Activated CD4-positive, alpha-beta T cell treated with anti-CD3 and anti-CD28 coated beads, Interleukin-2, amount 10 ng/mL, durations not matched to agents 7 days and 5 days (primary cell): ENCODE data around the gene PEAR1. TPM values are rescaled to one million over a fixed set of nuclear protein-coding genes. Genes with fewer than 3 reads are reported as not detected.

Experiments used
- CTCF ChIA-PET: fragments of 350-600 bp; sonication (Branson Sonifier 250); formaldehyde crosslinking; loops from one replicate; lab custom pipeline; 2021; ENCODE audit warnings: antibody characterized with exemption; lab: Charles Lee
- POLR2A ChIA-PET: fragments of 350-600 bp; sonication (Branson Sonifier 250); formaldehyde crosslinking; loops from one replicate; lab custom pipeline; 2021; ENCODE audit warnings: antibody characterized with exemption; lab: Charles Lee
- DNase-seq: peaks from one replicate; pipeline ENCODE4 v3.0.0-alpha.2; 2020
- H3K27ac Mint-ChIP-seq: one replicate; pipeline ENCODE4 v1.8.0; 2021; ENCODE audit warnings: mild to moderate bottlenecking, moderate library complexity, mixed read lengths
- H3K27me3 Mint-ChIP-seq: one replicate; pipeline ENCODE4 v1.8.0; 2021; ENCODE audit warnings: mixed read lengths
- H3K36me3 Mint-ChIP-seq: one replicate; pipeline ENCODE4 v1.8.0; 2021; ENCODE audit warnings: low read depth, mixed read lengths
- H3K4me1 Mint-ChIP-seq: one replicate; pipeline ENCODE4 v1.8.0; 2021; ENCODE audit warnings: mixed read lengths
- H3K4me3 Mint-ChIP-seq: one replicate; pipeline ENCODE4 v1.8.0; 2021; ENCODE audit warnings: mild to moderate bottlenecking, moderate library complexity, mixed read lengths
- H3K9me3 Mint-ChIP-seq: one replicate; pipeline ENCODE4 v1.8.0; 2021; ENCODE audit warnings: mixed read lengths
- total RNA-seq, 2 experiments: library from RNA; stranded (reverse); gene quantifications; one replicate each; pipeline ENCODE4 v1.2.3, GENCODE V29; 2021

The PEAR1 gene
- total RNA-seq, 2 experiments from 2014 or later = 0.07 to 0.15 TPM

DNA sequence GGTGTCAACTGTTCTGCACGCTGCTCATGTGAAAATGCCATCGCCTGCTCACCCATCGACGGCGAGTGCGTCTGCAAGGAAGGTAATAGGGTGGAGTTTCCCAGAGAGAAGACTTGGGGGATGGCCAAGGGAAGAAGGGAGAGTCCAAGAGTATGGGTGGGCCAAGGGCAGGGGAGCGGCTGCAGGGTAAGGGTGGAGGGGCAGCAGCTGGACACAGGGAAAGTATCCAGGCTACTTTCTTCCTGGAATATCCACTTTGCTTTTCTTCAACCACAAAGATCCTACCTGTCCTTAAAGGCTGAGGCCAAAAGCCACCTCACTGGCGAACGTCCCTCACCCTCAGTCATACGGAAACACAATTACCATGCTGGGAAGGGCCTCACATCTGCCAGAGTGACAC lies 15.4 kb downstream of the PEAR1 start:
- H3K36me3 Mint-ChIP-seq = no peaks in the 10 kb centered on the region
- H3K4me1 Mint-ChIP-seq = peaks cover 1% of the 10 kb centered on the region
- H3K27me3 Mint-ChIP-seq = peaks cover 4% of the 10 kb centered on the region
- no peak for DNase-seq
- H3K27ac Mint-ChIP-seq = no peak overlapping the region
- ChIA-PET CTCF (interaction anchor here (0.9 to 2.9 kb wide), 3 partner anchors 11 to 70 kb away, joined by 3 to 10 read pairs (median 3); partner anchors contain the start of gene LRRC71), POLR2A (no interaction called here)
- H3K4me3 Mint-ChIP-seq = no peak overlapping the region
- H3K9me3 Mint-ChIP-seq = no peaks in the 10 kb centered on the region

DNA sequence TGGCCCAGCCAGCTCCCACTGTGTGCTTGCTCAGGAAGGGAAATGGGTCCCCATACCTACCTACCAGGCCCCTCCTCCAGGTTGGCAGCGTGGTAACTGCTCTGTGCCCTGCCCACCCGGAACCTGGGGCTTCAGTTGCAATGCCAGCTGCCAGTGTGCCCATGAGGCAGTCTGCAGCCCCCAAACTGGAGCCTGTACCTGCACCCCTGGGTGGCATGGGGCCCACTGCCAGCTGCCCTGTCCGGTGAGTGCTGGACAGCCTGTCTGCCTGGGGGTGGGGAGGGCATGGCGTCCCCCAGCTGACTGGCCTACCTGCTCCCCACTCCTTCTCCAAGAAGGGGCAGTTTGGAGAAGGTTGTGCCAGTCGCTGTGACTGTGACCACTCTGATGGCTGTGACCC lies 16.2 kb downstream of the PEAR1 start:
- ChIA-PET CTCF (interaction anchor here (0.9 to 2.9 kb wide), 3 partner anchors 10 to 71 kb away, joined by 3 to 10 read pairs (median 3); partner anchors contain the start of gene LRRC71), POLR2A (no interaction called here)
- Mint-ChIP-seq H3K9me3 (no peaks in the 10 kb centered on the region), H3K4me3 (no peak overlapping the region), H3K27me3 (peaks cover 4% of the 10 kb centered on the region), H3K36me3 (no peaks in the 10 kb centered on the region), H3K27ac (no peak overlapping the region), H3K4me1 (peaks cover 1% of the 10 kb centered on the region)
- DNase-seq = no peak

DNA sequence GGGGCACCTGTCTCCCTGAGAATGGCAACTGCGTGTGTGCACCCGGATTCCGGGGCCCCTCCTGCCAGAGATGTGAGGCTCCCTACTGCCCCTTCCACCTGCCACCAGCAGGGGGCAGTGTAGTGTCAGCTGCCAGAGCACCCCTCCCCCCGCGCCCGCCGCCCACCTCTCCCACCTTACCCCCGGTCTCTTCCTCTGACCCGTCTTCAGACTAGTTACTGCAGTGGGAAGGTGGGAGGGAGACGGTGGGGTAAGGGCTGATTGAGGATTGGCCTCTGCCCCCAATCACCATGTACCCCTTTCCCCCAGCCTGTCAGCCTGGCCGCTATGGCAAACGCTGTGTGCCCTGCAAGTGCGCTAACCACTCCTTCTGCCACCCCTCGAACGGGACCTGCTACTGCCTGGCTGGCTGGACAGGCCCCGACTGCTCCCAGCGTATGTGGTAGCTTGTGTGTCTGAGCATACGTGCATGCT lies 16.8 kb downstream of the PEAR1 start:
- no peak overlapping the region for H3K27ac Mint-ChIP-seq
- no peaks in the 10 kb centered on the region for H3K36me3 Mint-ChIP-seq
- ChIA-PET POLR2A (no interaction called here), CTCF (interaction anchor here (0.6 to 2.9 kb wide), 9 partner anchors 9 to 51 kb away, joined by 3 to 10 read pairs (median 4); partner anchors contain the start of gene LRRC71)
- peak; percentile 57 for DNase-seq
- H3K4me1 Mint-ChIP-seq = peaks cover 1% of the 10 kb centered on the region
- no peak overlapping the region for H3K4me3 Mint-ChIP-seq
- H3K9me3 Mint-ChIP-seq = no peaks in the 10 kb centered on the region
- peaks cover 4% of the 10 kb centered on the region for H3K27me3 Mint-ChIP-seq

DNA sequence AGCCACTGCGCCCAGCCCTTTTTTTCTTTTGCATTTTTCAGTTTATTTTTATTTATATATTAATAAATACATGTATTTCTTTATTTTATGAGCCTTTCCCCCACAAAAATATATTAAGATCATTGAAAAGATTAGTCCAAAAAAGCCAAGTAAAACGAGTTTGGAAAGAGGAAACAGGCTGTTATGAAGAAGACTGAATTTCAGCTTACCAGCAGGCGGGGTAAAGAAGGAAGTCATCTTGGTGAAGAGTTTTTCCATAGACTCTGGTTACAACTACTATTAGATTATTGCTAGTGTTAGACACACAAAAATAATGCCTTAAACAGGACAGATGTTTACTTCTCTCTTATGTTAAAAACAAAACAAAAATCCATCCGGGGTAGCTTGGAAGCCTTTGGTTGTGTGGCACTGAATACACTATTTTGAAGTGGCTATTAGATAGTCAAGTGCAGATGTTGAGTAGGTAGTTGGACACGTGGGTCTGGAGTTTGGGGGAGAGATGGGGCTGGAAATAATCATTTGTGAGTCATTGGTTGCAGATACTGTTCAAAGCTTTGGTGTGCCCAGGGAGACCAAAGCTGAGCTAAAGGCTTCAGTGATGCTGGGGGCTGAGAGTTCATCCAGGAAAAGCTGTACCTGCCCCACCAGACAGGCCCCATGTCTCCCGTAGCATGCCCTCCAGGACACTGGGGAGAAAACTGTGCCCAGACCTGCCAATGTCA lies 18.2 kb downstream of the PEAR1 start:
- peaks cover 1% of the 10 kb centered on the region for H3K4me1 Mint-ChIP-seq
- no peaks in the 10 kb centered on the region for H3K9me3 Mint-ChIP-seq
- no peak overlapping the region for H3K4me3 Mint-ChIP-seq
- ChIA-PET CTCF (interaction anchor here (1.0 to 2.9 kb wide), 6 partner anchors 10 to 222 kb away, joined by 3 to 10 read pairs (median 6); no protein-coding TSS in a partner anchor), POLR2A (no interaction called here)
- DNase-seq = no peak
- H3K36me3 Mint-ChIP-seq = no peaks in the 10 kb centered on the region
- H3K27ac Mint-ChIP-seq = no peak overlapping the region
- peaks cover 8% of the 10 kb centered on the region for H3K27me3 Mint-ChIP-seq

DNA sequence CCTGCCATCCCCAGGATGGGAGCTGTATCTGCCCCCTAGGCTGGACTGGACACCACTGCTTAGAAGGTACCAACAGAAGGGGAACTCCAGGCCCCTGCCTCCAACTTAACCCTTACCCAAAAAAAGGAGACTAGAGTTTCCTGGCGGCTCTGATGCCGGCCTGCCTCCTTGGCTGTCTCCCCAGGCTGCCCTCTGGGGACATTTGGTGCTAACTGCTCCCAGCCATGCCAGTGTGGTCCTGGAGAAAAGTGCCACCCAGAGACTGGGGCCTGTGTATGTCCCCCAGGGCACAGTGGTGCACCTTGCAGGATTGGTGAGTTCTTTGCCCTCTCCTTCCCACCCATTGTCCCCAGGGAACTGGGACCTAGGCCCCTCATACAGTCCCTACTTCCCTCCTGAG lies 18.8 kb downstream of the PEAR1 start:
- POLR2A ChIA-PET = no interaction called here
- H3K4me1 Mint-ChIP-seq = peaks cover 1% of the 10 kb centered on the region
- H3K27ac Mint-ChIP-seq = no peak overlapping the region
- CTCF ChIA-PET = interaction anchor here (1.0 to 1.7 kb wide), 3 partner anchors 11 to 222 kb away, joined by 3 to 6 read pairs (median 3); no protein-coding TSS in a partner anchor
- H3K9me3 Mint-ChIP-seq = no peaks in the 10 kb centered on the region
- peaks cover 11% of the 10 kb centered on the region for H3K27me3 Mint-ChIP-seq
- H3K4me3 Mint-ChIP-seq = no peak overlapping the region
- DNase-seq = no peak
- H3K36me3 Mint-ChIP-seq = no peaks in the 10 kb centered on the region

DNA sequence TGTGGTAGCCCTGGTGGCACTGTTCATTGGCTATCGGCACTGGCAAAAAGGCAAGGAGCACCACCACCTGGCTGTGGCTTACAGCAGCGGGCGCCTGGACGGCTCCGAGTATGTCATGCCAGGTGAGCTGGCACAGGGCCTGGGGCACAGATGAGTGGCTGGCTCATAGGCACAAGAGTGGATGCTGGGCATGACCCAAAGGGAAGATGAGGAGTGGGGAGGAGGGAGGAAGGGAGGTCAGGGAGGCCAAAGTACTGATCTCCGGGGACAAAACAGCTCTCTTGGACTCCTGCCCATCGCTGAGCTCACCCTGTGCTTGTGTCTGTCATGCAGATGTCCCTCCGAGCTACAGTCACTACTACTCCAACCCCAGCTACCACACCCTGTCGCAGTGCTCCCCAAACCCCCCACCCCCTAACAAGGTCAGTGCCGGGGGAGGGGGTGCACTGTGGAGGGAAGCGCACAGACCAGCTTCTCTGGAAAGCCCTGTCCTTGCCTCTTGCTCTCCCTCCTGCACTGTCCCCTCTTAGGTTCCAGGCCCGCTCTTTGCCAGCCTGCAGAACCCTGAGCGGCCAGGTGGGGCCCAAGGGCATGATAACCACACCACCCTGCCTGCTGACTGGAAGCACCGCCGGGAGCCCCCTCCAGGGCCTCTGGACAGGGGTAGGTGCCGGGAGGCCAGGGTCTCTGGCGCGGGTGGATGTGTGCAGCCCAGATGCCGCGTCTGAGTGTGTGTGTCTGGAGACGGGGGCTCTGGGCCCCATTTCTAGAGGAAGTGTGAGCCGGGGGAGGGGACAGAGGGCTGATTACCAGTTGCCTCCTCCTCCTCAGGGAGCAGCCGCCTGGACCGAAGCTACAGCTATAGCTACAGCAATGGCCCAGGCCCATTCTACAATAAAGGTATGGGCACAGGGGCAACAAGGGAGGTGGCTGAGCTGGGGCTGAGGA lies 19.6 kb downstream of the PEAR1 start:
- ChIA-PET CTCF (interaction anchor here (0.6 to 1.6 kb wide), 6 partner anchors 13 to 187 kb away, joined by 3 to 6 read pairs (median 4); no protein-coding TSS in a partner anchor), POLR2A (no interaction called here)
- no peak overlapping the region for H3K27ac Mint-ChIP-seq

DNA sequence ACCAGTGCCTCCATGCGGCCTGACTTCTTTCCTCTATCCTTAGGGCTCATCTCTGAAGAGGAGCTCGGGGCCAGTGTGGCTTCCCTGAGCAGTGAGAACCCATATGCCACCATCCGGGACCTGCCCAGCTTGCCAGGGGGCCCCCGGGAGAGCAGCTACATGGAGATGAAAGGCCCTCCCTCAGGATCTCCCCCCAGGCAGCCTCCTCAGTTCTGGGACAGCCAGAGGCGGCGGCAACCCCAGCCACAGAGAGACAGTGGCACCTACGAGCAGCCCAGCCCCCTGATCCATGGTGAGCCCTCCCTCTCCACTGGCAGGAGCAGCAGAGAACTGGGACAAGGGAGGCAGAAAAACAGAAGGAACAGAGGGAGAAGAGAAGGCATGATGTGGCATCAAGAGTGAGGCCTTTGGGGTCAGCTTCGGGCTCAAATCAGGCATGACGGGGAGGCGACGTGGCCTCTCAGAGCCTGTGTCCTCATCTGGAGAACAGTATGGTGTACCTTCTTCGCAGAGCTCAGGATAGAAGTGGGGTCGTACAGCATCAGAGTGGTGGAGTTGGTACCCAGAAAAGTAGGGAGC lies 20.4 kb downstream of the PEAR1 start:
- Mint-ChIP-seq H3K4me3 (no peak overlapping the region), H3K4me1 (peaks cover 1% of the 10 kb centered on the region), H3K36me3 (no peaks in the 10 kb centered on the region), H3K9me3 (no peaks in the 10 kb centered on the region), H3K27ac (no peak overlapping the region), H3K27me3 (peaks cover 20% of the 10 kb centered on the region)
- ChIA-PET CTCF (interaction anchor here (1.1 to 1.6 kb wide), 4 partner anchors 12 to 187 kb away, joined by 3 to 6 read pairs (median 4); no protein-coding TSS in a partner anchor), POLR2A (no interaction called here)
- no peak for DNase-seq

More for the DNA sequence above, 19.6 kb downstream of the PEAR1 start:
- Mint-ChIP-seq H3K4me1 (peaks cover 1% of the 10 kb centered on the region), H3K9me3 (no peaks in the 10 kb centered on the region), H3K4me3 (no peak overlapping the region), H3K27me3 (peaks cover 14% of the 10 kb centered on the region), H3K36me3 (no peaks in the 10 kb centered on the region)
- no peak for DNase-seq

DNA sequence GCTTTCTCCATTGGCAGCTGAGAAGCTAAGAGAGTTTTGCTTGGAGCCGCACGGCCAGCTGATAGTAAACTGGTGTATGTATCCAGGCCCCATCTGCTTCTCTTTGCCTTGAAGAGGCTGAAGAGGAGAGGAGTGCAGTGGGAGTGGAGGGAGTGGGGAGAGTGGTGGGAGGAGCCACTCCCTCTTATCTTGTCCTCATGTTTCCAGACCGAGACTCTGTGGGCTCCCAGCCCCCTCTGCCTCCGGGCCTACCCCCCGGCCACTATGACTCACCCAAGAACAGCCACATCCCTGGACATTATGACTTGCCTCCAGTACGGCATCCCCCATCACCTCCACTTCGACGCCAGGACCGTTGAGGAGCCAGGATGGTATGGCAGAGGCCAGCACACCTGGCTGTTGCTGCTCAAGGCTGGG lies 20.9 kb downstream of the PEAR1 start:
- H3K4me3 Mint-ChIP-seq = no peak overlapping the region
- DNase-seq = no peak
- ChIA-PET POLR2A (no interaction called here), CTCF (interaction anchor here (1.1 to 1.6 kb wide), 3 partner anchors 12 to 188 kb away, joined by 4 to 6 read pairs (median 4); no protein-coding TSS in a partner anchor)
- H3K27ac Mint-ChIP-seq = no peak overlapping the region
- no peaks in the 10 kb centered on the region for H3K36me3 Mint-ChIP-seq
- H3K27me3 Mint-ChIP-seq = peaks cover 26% of the 10 kb centered on the region
- peaks cover 1% of the 10 kb centered on the region for H3K4me1 Mint-ChIP-seq
- no peaks in the 10 kb centered on the region for H3K9me3 Mint-ChIP-seq

DNA sequence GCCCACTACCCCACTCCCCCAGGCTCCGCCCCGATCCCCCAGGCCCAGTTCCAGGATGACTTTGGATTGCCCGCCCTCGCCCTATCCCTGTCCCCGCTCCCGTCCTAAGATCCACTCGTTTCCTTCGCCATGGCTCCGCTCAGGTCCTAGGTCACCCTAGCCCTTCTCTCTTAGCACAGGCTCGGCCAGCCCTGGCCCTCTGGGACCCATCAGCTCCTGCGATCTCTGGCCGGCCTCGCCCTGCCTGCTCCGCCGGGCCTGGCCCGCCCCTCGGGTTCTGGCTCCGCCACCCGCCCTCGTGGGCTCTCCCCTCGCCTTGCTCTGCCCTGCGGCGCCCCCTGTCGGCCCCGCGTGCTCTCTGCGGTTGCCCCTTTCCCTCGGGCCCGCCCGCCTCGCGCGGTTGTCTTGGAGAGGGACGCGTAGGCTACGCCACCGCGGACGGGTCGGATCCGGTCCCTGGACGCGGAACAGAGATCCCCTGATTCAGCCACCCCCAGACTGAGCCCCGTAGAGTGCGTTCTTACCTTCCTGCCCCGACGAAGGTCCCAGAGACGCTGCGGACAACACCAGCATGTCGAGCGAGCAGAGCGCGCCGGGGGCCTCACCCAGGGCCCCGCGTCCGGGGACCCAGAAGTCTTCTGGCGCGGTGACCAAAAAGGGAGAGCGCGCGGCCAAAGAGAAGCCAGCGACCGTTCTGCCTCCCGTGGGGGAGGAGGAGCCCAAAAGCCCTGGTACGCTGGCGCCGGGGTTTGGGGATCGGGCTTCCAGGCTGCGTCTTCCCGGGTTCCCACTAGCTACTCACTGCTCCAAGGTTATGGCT lies 26.9 kb downstream of the PEAR1 start, which contains the start of gene LRRC71:
TSS of gene LRRC71 (plus strand) at position 400 of the 820 bp plus-strand sequence. CDS start at position 572, 172 bp downstream.
- H3K9me3 Mint-ChIP-seq = no peaks in the 10 kb centered on the region
- DNase-seq = peak; percentile 67
- ChIA-PET CTCF (interaction anchor here (0.7 to 1.4 kb wide), 4 partner anchors 11 to 231 kb away, joined by 3 read pairs; no protein-coding TSS in a partner anchor), POLR2A (no interaction called here)
- H3K27me3 Mint-ChIP-seq = peaks cover 74% of the 10 kb centered on the region
- H3K4me1 Mint-ChIP-seq = peaks cover 13% of the 10 kb centered on the region
- H3K27ac Mint-ChIP-seq = no peak within 1 kb of the TSS
- H3K4me3 Mint-ChIP-seq = no peak within 1 kb of the TSS
- no peaks in the 10 kb centered on the region for H3K36me3 Mint-ChIP-seq

DNA sequence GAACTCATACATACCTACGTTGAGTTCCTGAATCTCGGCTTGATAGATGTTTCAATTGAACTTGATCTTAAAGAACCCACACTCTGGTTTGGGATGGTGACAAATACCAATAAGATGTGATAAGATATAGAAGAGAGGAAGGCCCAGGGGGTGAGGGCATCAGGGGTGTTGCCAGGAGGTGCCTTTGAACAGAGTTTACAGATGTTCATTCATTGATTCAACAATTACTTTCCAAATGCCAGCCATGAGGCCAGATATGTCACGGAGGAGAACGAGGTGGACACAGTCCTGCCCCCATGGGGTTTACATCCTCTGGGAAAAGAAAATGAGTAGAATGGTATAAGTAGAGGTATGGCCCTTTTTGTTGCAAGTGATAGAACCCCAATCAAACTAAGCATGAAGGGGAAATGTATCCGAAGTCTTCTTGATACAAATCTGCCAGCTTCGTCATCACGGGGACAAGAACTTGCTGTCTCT lies 27.6 kb downstream of the PEAR1 start:
- H3K4me1 Mint-ChIP-seq = peaks cover 13% of the 10 kb centered on the region
- H3K27ac Mint-ChIP-seq = no peak overlapping the region
- H3K27me3 Mint-ChIP-seq = peaks cover 77% of the 10 kb centered on the region
- H3K4me3 Mint-ChIP-seq = no peak overlapping the region
- H3K9me3 Mint-ChIP-seq = no peaks in the 10 kb centered on the region
- ChIA-PET CTCF (interaction anchor here (1.3 to 1.4 kb wide), 2 partner anchors 31 to 231 kb away, joined by 3 read pairs; no protein-coding TSS in a partner anchor), POLR2A (no interaction called here)
- no peaks in the 10 kb centered on the region for H3K36me3 Mint-ChIP-seq
- no peak for DNase-seq

DNA sequence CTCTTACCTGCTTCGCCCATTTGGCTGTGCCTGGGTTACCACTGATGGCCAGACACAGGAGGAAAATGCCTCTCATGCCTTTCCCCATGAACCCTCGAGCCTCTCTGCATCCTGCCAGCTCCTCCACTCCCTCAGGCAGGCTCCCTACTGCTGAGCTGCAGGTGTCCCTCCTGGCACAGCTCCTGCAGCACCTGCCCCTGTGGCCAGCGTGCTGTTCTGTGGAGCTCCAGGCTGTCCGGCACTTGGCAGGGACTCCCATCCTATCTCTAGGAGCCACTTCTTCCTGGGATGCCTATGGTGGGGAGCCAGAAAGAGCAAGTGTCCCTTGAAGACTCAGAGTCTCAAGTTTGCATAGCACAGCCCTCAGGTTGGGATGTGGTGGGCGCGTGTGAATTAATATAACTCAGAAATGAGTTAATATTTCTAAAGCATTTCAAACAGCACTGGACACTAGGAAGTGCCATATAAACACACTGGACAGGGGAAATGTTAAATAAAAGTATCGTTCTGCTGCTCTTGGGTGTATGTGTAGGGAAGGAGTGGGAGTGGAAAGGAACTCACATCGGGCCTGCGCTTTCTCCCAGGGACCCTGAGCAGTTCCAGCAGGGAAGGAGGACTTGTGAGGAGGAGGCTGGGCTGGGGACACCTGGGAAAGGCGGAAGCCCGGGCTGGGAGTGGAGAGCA lies 29.6 kb downstream of the PEAR1 start:
- Mint-ChIP-seq H3K27ac (no peak overlapping the region), H3K36me3 (no peaks in the 10 kb centered on the region), H3K9me3 (no peaks in the 10 kb centered on the region), H3K4me1 (peaks cover 22% of the 10 kb centered on the region), H3K4me3 (no peak overlapping the region), H3K27me3 (peaks cover 90% of the 10 kb centered on the region)
- ChIA-PET POLR2A (no interaction called here), CTCF (interaction anchor here (1.0 to 1.8 kb wide), 4 partner anchors 12 to 239 kb away, joined by 3 to 6 read pairs (median 4); no protein-coding TSS in a partner anchor)
- no peak for DNase-seq
